Type B pancreatic cell (in vitro differentiated cells): ENCODE data around the gene TNFRSF9. TPM values are rescaled to one million over a fixed set of nuclear protein-coding genes. Genes with fewer than 3 reads are reported as not detected.

ENCODE experiments used
- DNase-seq: peaks from one replicate; pipeline ENCODE4 v3.0.0; 2021; ENCODE audit warnings: mixed read lengths; ENCODE audit not compliant: unreplicated experiment; ENCODE audit errors: extremely low spot score
- H3K27ac Mint-ChIP-seq: 2 replicates; pipeline ENCODE4 v1.8.0; 2021; ENCODE audit warnings: mild to moderate bottlenecking, mixed read lengths
- H3K27me3 Mint-ChIP-seq: 2 replicates; pipeline ENCODE4 v1.8.0; 2021; ENCODE audit warnings: mixed read lengths
- H3K36me3 Mint-ChIP-seq: 2 replicates; pipeline ENCODE4 v1.8.0; 2021; ENCODE audit warnings: mixed read lengths
- H3K4me1 Mint-ChIP-seq: one replicate; pipeline ENCODE4 v1.8.0; 2021; ENCODE audit warnings: mixed read lengths; ENCODE audit not compliant: unreplicated experiment
- H3K4me3 Mint-ChIP-seq: 2 replicates; pipeline ENCODE4 v1.8.0; 2021; ENCODE audit warnings: mild to moderate bottlenecking, mixed read lengths
- H3K9me3 Mint-ChIP-seq: 2 replicates; pipeline ENCODE4 v1.8.0; 2021; ENCODE audit warnings: mixed read lengths
- total RNA-seq: library from RNA; stranded (reverse); gene quantifications from 2 replicates; pipeline ENCODE4 v1.2.1, GENCODE V29; 2021; ENCODE audit warnings: low replicate concordance
- TF ChIP-seq, protein P1 (sequence below): fragments of 200-600 bp; sonication (generic); conservative IDR thresholded peaks from 2 replicates; pipeline ENCODE4 v1.5.0; 2021; ENCODE audit warnings: antibody characterized with exemption, mild to moderate bottlenecking

TNFRSF9 gene
- total RNA-seq, 1 donor from 2014 or later: 0.39 TPM

DNA sequence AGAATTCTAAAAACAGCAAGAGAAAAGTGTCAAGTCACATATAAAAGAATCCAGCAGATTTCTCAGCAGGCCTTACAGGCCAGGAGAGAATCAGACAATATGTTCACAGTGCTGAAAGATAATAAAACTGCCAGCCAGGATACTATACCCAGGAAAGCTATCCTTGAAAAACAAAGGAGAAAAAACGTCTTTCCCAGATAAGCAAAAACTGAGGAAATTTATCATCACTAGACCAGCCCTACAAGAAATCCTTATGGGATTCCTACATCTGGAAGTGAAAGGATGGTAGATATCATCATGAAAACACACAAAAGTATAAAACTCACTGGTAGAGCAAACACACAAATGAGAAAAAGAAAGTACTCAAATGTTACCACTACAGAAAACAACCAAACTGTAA lies 62.6 kb downstream of the TNFRSF9 start:
- no peaks in the 10 kb centered on the region for H3K4me1 Mint-ChIP-seq
- peaks cover 5% of the 10 kb centered on the region for H3K9me3 Mint-ChIP-seq
- H3K27me3 Mint-ChIP-seq: no peaks in the 10 kb centered on the region
- DNase-seq: no peak
- no peaks in the 10 kb centered on the region for H3K36me3 Mint-ChIP-seq
- no peak overlapping the region for H3K27ac Mint-ChIP-seq
- no peak overlapping the region for H3K4me3 Mint-ChIP-seq
- TF ChIP-seq, protein P1, sequence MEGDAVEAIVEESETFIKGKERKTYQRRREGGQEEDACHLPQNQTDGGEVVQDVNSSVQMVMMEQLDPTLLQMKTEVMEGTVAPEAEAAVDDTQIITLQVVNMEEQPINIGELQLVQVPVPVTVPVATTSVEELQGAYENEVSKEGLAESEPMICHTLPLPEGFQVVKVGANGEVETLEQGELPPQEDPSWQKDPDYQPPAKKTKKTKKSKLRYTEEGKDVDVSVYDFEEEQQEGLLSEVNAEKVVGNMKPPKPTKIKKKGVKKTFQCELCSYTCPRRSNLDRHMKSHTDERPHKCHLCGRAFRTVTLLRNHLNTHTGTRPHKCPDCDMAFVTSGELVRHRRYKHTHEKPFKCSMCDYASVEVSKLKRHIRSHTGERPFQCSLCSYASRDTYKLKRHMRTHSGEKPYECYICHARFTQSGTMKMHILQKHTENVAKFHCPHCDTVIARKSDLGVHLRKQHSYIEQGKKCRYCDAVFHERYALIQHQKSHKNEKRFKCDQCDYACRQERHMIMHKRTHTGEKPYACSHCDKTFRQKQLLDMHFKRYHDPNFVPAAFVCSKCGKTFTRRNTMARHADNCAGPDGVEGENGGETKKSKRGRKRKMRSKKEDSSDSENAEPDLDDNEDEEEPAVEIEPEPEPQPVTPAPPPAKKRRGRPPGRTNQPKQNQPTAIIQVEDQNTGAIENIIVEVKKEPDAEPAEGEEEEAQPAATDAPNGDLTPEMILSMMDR: no peak

DNA sequence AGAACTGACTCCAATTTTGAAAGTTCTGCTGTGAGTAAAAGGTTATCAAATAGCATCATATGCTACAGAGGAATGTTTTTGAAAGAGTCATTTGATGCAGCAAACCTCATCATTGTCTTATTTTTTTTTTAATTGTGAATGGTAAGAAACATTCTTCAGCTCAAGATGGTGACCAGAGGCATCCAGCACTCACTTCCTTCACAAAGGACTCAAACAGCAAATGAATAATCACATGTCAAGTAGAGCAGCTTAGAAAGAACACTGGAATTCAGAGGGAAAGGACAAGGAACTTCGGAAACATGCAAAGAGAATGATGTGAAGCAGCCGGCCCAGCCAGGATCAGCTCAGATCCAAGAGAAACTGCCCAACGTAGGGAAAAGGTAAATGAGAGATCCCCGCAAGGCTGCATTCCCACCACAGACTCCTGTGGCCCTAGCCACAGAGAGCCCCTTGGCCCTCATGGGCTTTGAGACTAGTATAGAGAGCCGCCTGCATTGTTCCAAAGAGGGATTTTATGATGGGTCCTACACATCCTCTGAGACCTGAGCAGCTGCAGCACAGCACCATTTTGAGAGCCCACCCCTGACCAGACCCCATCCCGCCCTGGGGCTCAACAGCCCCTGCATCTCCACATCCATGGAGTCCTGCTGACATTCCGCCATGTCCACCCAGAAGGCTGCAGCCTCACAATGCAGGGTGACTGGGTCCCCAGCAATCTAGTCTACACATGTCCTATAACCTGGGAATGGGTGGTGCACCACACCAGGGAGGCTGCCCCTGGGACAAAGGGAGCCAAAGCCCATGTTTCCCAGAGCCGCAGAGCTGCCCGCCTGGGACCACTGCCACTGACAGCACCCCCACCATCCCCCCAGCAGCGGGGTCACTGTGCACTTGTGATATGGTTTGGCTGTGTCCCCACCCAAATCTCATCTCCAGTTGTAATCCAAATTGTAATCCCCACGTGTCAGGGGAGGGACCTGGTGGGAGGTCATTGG lies 66.5 kb downstream of the TNFRSF9 start:
- TF ChIP-seq, protein P1: no peak
- no peaks in the 10 kb centered on the region for H3K36me3 Mint-ChIP-seq
- no peaks in the 10 kb centered on the region for H3K27me3 Mint-ChIP-seq
- H3K9me3 Mint-ChIP-seq: peaks cover 5% of the 10 kb centered on the region
- H3K27ac Mint-ChIP-seq: no peak overlapping the region
- peak; percentile 56 for DNase-seq
- no peak overlapping the region for H3K4me3 Mint-ChIP-seq
- H3K4me1 Mint-ChIP-seq: no peaks in the 10 kb centered on the region

DNA sequence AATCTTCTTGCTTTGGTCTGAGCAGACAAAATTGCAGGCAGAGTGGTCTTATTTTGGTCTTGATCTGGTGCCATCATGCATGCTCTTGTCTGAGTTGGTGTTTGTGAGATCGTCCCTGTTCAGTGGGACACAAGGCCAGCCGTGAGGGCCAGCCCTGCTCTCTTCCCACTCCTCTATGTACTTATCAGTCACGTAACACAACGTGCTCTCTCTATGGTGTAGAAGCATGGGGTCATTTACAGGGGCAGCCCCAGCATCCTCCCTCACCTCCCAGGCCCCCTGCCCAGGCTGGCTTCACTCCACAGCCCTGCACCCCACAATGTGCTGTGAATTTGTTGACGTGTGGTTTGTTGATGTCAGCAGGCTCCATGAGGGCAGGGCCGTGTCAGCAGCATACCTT lies 69.5 kb downstream of the TNFRSF9 start:
- H3K27ac Mint-ChIP-seq: no peak overlapping the region
- TF ChIP-seq, protein P1: no peak
- H3K4me1 Mint-ChIP-seq: no peaks in the 10 kb centered on the region
- DNase-seq: peak; percentile 36
- no peak overlapping the region for H3K4me3 Mint-ChIP-seq
- H3K9me3 Mint-ChIP-seq: no peaks in the 10 kb centered on the region
- no peaks in the 10 kb centered on the region for H3K36me3 Mint-ChIP-seq
- no peaks in the 10 kb centered on the region for H3K27me3 Mint-ChIP-seq

DNA sequence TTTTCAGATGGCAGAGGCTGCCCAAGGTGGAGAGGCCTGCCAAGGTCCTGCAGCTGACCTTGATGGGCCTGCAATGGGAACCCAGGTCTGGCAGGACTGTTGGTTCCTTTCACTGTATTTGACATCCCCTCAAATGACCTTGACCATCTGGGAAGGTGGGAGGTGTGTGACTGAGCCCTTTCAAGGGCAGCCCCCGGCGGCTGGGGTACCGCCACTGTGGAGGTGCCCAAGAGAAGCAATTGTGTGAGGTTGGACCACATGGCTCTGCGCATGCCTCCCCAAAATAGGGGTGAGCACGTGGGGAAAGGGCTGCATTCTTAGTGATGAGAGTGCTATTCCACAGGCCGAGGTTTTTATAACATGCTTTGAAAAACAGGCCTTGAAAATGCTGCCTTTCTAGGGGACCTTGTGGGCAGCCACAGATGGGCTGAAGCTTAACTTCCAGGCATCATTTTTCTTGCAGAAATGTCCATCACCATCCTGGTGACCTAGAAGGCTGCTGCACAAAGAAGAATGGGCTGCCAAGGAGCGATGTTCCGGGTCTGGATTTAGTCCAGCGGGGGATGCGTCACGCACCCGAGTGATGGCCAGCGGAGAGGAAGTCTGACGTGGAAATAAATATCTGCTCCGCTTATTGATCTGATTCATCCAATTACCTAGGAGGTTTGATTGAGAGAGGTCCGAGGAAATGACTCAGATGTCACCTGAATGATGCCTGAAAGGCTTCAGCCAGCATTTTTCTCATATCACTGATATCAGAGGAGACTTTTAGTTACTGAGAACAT lies 71.3 kb downstream of the TNFRSF9 start:
- no peaks in the 10 kb centered on the region for H3K4me1 Mint-ChIP-seq
- TF ChIP-seq, protein P1: no peak
- no peaks in the 10 kb centered on the region for H3K36me3 Mint-ChIP-seq
- H3K27ac Mint-ChIP-seq: no peak overlapping the region
- no peak overlapping the region for H3K4me3 Mint-ChIP-seq
- no peaks in the 10 kb centered on the region for H3K27me3 Mint-ChIP-seq
- DNase-seq: no peak
- no peaks in the 10 kb centered on the region for H3K9me3 Mint-ChIP-seq

DNA sequence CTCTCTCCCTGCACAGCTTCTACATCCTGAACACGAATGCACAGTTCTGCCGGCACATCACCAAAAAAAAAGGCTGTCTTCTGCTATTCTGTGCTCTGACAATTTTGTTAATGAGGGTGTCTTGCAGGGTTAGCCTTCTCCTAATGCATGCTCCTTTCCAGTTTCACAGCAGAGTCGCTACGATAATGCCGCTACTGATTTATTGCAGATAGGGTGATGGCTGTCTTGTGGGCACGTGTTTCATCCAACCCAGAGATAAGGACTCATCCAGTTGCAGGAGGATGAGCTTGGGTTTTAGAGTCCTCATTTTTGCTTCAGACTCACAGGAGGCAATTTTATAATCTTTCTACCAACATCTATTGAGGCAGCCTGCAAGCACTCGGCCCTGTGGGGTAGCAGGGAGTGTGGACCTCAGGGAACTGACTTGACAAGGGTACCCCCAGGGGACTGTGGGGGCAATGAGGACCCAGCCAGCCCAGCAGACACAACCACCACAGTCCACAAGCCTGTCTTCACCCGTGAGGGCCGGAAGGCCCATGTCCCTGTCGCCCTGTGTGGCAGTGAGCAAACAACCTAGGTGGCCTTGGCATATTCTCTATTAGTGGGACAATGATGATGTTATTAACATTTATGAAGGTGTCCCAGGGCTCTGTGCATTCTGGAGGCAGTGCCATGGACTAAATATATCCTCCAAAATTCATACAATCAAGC lies 72.4 kb downstream of the TNFRSF9 start:
- Mint-ChIP-seq H3K36me3 (no peaks in the 10 kb centered on the region), H3K27ac (no peak overlapping the region), H3K4me3 (no peak overlapping the region), H3K27me3 (no peaks in the 10 kb centered on the region), H3K9me3 (no peaks in the 10 kb centered on the region), H3K4me1 (no peaks in the 10 kb centered on the region)
- DNase-seq: no peak
- TF ChIP-seq, protein P1: no peak
